HEK293 (cell line): ENCODE data around the gene GPR161.

Experiments
- CTCF ChIA-PET: fragments of 350-600 bp; formaldehyde crosslinking; extraction: SDS; loops from one replicate; lab custom pipeline; 2021; ENCODE audit warnings: antibody characterized with exemption; lab: Yijun Ruan, JAX
- POLR2A ChIA-PET: fragments of 300-600 bp; formaldehyde crosslinking; extraction: SDS; loops from one replicate; lab custom pipeline; 2020; ENCODE audit warnings: antibody characterized with exemption, inconsistent platforms; lab: Yijun Ruan, JAX
- H3K27ac ChIP-seq: fragments of 200-500 bp; sonication (Bioruptor generic); 2 replicates; pipeline ENCODE4 v1.5.1; 2014; ENCODE audit warnings: low read depth, low read length, control low read depth, inconsistent platforms; ENCODE audit errors: extremely low read depth
- H3K36me3 ChIP-seq, 2 experiments: fragments of 200-500 bp in 1 of 2; sonication (Bioruptor generic) in 1 of 2; 1 replicate in 1 of 2; 2 replicates in 1 of 2; pipeline ENCODE4 v1.5.1; 2014 to 2017; ENCODE audit warnings: inconsistent platforms in 2 of 2, low read length in 2 of 2; ENCODE audit not compliant: control insufficient read depth in 2 of 2, insufficient read depth in 1 of 2
- H3K4me1 ChIP-seq: fragments of 200-500 bp; sonication (Bioruptor generic); 2 replicates; pipeline ENCODE4 v1.5.1; 2014; ENCODE audit warnings: mild to moderate bottlenecking, low read length, inconsistent platforms; ENCODE audit not compliant: control insufficient read depth, insufficient read depth
- H3K4me3 ChIP-seq: 2 replicates; pipeline ENCODE4 v1.5.1; 2011; ENCODE audit warnings: low read depth, mild to moderate bottlenecking, control low read depth, low read length, moderate library complexity
- H3K9me3 ChIP-seq: fragments of 200-500 bp; sonication (Bioruptor generic); 2 replicates; pipeline ENCODE4 v1.5.1; 2014; ENCODE audit warnings: low read depth, low read length, inconsistent platforms; ENCODE audit not compliant: control insufficient read depth, insufficient read depth
- HOXA7 ChIP-seq: sonication (generic); formaldehyde crosslinking; IDR thresholded peaks from 2 replicates; pipeline ENCODE4 v1.8.1; 2022; ENCODE audit warnings: missing genetic modification reagents, borderline replicate concordance
- KLF8 ChIP-seq: fragments of 450-650 bp; formaldehyde crosslinking; IDR thresholded peaks from 2 replicates; pipeline ENCODE4 v1.5.1; 2016; ENCODE audit warnings: missing biosample characterization, missing genetic modification characterization
- MEIS1 ChIP-seq: sonication (generic); formaldehyde crosslinking; IDR thresholded peaks from 2 replicates; pipeline ENCODE4 v1.8.1; 2022; ENCODE audit warnings: missing genetic modification reagents, mild to moderate bottlenecking, borderline replicate concordance
- SP2 ChIP-seq: fragments of 450-650 bp; formaldehyde crosslinking; IDR thresholded peaks from 2 replicates; pipeline ENCODE4 v1.5.1; 2016; ENCODE audit warnings: missing biosample characterization, missing genetic modification characterization
- TRIM28 ChIP-seq: IDR thresholded peaks from 2 replicates; pipeline ENCODE4 v1.6.1; 2011; ENCODE audit warnings: low read length, control low read depth, borderline replicate concordance
- ZBTB7A ChIP-seq: fragments of 450-650 bp; formaldehyde crosslinking; IDR thresholded peaks from 2 replicates; pipeline ENCODE4 v1.5.1; 2016; ENCODE audit warnings: low read depth, missing biosample characterization, missing genetic modification characterization
- ZFHX2 ChIP-seq: fragments of 450-650 bp; formaldehyde crosslinking; conservative IDR thresholded peaks from 2 replicates; pipeline ENCODE4 v1.5.1; 2016; ENCODE audit warnings: missing biosample characterization, missing genetic modification characterization
- ZFP69B ChIP-seq: fragments of 450-650 bp; formaldehyde crosslinking; IDR thresholded peaks from 2 replicates; pipeline ENCODE4 v1.5.1; 2016; ENCODE audit warnings: missing biosample characterization, missing genetic modification characterization
- ZNF112 ChIP-seq: fragments of 450-650 bp; formaldehyde crosslinking; IDR thresholded peaks from 2 replicates; pipeline ENCODE4 v1.5.0; 2017; ENCODE audit warnings: missing biosample characterization, missing genetic modification characterization
- ZNF114 ChIP-seq: fragments of 450-650 bp; formaldehyde crosslinking; IDR thresholded peaks from 2 replicates; pipeline ENCODE4 v1.5.0; 2017; ENCODE audit warnings: missing biosample characterization, missing genetic modification characterization
- ZNF133 ChIP-seq: fragments of 450-650 bp; formaldehyde crosslinking; IDR thresholded peaks from 2 replicates; pipeline ENCODE4 v1.5.1; 2016; ENCODE audit warnings: missing biosample characterization, missing genetic modification characterization
- ZNF2 ChIP-seq: fragments of 450-650 bp; formaldehyde crosslinking; IDR thresholded peaks from 2 replicates; pipeline ENCODE4 v1.5.1; 2016; ENCODE audit warnings: missing biosample characterization, missing genetic modification characterization
- ZNF292 ChIP-seq: fragments of 450-650 bp; formaldehyde crosslinking; IDR thresholded peaks from 2 replicates; pipeline ENCODE4 v1.5.1; 2016; ENCODE audit warnings: low read depth, missing biosample characterization, missing genetic modification characterization, borderline replicate concordance
- ZNF391 ChIP-seq: fragments of 450-650 bp; formaldehyde crosslinking; IDR thresholded peaks from 2 replicates; pipeline ENCODE4 v1.5.1; 2016; ENCODE audit warnings: low read depth, missing biosample characterization, missing genetic modification characterization, borderline replicate concordance
- ZNF416 ChIP-seq: fragments of 450-650 bp; formaldehyde crosslinking; IDR thresholded peaks from 2 replicates; pipeline ENCODE4 v1.5.1; 2016; ENCODE audit warnings: missing biosample characterization, missing genetic modification characterization
- ZNF514 ChIP-seq: fragments of 450-650 bp; formaldehyde crosslinking; IDR thresholded peaks from 2 replicates; pipeline ENCODE4 v1.5.1; 2016; ENCODE audit warnings: missing biosample characterization, missing genetic modification characterization
- ZNF548 ChIP-seq: fragments of 450-650 bp; formaldehyde crosslinking; IDR thresholded peaks from 2 replicates; pipeline ENCODE4 v1.5.1; 2016; ENCODE audit warnings: missing biosample characterization, missing genetic modification characterization
- ZNF600 ChIP-seq: fragments of 450-650 bp; formaldehyde crosslinking; IDR thresholded peaks from 2 replicates; pipeline ENCODE4 v1.5.1; 2016; ENCODE audit warnings: missing biosample characterization, missing genetic modification characterization
- ZNF660 ChIP-seq: fragments of 450-650 bp; IDR thresholded peaks from 2 replicates; pipeline ENCODE4 v1.5.1; 2018; ENCODE audit warnings: missing biosample characterization, mild to moderate bottlenecking, missing genetic modification characterization
- ZNF776 ChIP-seq: fragments of 450-650 bp; formaldehyde crosslinking; IDR thresholded peaks from 2 replicates; pipeline ENCODE4 v1.5.0; 2017; ENCODE audit warnings: missing biosample characterization, missing genetic modification characterization, borderline replicate concordance
- TF ChIP-seq, protein P1 (sequence below): fragments of 450-650 bp; formaldehyde crosslinking; IDR thresholded peaks from 2 replicates; pipeline ENCODE4 v1.5.1; 2016; ENCODE audit warnings: missing biosample characterization, missing genetic modification characterization
- TF ChIP-seq, protein P2 (sequence below): fragments of 450-650 bp; formaldehyde crosslinking; IDR thresholded peaks from 2 replicates; pipeline ENCODE4 v1.5.1; 2017; ENCODE audit warnings: missing biosample characterization, mild to moderate bottlenecking, missing genetic modification characterization, moderate library complexity
- TF ChIP-seq, protein P3 (sequence below): fragments of 450-650 bp; formaldehyde crosslinking; IDR thresholded peaks from 2 replicates; pipeline ENCODE4 v1.5.1; 2016; ENCODE audit warnings: missing biosample characterization, missing genetic modification characterization
- TF ChIP-seq, protein P4 (sequence below): fragments of 450-650 bp; formaldehyde crosslinking; IDR thresholded peaks from 2 replicates; pipeline ENCODE4 v1.5.1; 2016; ENCODE audit warnings: missing biosample characterization, missing genetic modification characterization
- TF ChIP-seq, protein P5 (sequence below): fragments of 450-650 bp; IDR thresholded peaks from 2 replicates; pipeline ENCODE4 v1.5.1; 2018; ENCODE audit warnings: missing biosample characterization, missing genetic modification characterization

The GPR161 gene

DNA sequence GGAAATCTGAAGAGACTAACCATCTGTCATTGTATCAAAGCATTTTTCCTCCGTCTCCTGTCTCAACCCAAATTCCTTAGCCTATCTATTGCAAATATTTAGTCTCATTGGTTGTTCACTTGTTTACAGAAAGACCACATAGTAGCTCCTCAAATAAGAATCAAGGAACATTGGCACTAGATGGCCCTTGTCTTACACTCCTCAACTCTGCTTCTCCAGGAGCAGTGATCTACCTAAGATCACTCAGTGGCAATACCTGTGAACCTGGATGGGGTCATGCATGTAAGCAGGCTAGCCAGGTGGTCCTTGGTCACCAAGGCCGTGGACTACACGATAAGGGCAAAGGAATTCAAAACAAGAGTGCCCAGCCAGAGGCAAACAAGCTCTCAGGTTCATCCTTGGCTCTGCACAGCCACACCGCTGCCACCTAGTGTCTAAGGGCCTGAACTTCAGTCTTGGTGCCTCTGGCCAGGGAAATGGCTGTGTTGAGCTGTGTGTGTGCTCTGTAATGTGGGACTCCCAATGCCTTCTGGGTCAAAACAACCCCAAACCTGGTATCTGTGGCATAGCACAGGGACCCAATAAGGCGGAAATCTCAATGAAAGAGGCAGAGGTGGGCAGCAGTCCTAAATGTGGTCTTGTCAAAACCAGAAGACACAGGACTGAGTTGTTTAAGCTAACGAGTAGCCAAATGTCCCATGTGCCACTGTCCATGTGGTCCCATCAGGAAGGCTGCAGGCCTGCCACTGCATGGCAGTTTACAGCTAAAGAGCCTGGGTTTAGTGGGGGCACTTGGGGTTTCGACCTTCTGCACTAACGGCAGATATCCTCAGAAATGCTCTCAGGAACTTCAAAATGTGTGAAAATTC, 54.5 kb downstream of the GPR161 start (continued):
- TF ChIP-seq, protein P1, sequence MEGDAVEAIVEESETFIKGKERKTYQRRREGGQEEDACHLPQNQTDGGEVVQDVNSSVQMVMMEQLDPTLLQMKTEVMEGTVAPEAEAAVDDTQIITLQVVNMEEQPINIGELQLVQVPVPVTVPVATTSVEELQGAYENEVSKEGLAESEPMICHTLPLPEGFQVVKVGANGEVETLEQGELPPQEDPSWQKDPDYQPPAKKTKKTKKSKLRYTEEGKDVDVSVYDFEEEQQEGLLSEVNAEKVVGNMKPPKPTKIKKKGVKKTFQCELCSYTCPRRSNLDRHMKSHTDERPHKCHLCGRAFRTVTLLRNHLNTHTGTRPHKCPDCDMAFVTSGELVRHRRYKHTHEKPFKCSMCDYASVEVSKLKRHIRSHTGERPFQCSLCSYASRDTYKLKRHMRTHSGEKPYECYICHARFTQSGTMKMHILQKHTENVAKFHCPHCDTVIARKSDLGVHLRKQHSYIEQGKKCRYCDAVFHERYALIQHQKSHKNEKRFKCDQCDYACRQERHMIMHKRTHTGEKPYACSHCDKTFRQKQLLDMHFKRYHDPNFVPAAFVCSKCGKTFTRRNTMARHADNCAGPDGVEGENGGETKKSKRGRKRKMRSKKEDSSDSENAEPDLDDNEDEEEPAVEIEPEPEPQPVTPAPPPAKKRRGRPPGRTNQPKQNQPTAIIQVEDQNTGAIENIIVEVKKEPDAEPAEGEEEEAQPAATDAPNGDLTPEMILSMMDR (tag by site-specific recombination) = peak; percentile 76
- TF ChIP-seq ZNF600 (tag by site-specific recombination) = no peak
- TF ChIP-seq, protein P2, sequence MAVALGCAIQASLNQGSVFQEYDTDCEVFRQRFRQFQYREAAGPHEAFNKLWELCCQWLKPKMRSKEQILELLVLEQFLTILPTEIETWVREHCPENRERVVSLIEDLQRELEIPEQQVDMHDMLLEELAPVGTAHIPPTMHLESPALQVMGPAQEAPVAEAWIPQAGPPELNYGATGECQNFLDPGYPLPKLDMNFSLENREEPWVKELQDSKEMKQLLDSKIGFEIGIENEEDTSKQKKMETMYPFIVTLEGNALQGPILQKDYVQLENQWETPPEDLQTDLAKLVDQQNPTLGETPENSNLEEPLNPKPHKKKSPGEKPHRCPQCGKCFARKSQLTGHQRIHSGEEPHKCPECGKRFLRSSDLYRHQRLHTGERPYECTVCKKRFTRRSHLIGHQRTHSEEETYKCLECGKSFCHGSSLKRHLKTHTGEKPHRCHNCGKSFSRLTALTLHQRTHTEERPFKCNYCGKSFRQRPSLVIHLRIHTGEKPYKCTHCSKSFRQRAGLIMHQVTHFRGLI (tag by site-specific recombination) = 0 out of 2 replicates have a peak, but pooled peaks have one; percentile 29
- TF ChIP-seq ZNF2 (tag by site-specific recombination) = peak; percentile 99
- TF ChIP-seq ZBTB7A (tag by site-specific recombination) = no peak
- TF ChIP-seq, protein P3, sequence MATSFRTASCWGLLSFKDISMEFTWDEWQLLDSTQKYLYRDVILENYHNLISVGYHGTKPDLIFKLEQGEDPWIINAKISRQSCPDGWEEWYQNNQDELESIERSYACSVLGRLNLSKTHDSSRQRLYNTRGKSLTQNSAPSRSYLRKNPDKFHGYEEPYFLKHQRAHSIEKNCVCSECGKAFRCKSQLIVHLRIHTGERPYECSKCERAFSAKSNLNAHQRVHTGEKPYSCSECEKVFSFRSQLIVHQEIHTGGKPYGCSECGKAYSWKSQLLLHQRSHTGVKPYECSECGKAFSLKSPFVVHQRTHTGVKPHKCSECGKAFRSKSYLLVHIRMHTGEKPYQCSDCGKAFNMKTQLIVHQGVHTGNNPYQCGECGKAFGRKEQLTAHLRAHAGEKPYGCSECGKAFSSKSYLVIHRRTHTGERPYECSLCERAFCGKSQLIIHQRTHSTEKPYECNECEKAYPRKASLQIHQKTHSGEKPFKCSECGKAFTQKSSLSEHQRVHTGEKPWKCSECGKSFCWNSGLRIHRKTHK (tag by site-specific recombination) = no peak
- TF ChIP-seq, all 188 proteins: peak for 5

DNA sequence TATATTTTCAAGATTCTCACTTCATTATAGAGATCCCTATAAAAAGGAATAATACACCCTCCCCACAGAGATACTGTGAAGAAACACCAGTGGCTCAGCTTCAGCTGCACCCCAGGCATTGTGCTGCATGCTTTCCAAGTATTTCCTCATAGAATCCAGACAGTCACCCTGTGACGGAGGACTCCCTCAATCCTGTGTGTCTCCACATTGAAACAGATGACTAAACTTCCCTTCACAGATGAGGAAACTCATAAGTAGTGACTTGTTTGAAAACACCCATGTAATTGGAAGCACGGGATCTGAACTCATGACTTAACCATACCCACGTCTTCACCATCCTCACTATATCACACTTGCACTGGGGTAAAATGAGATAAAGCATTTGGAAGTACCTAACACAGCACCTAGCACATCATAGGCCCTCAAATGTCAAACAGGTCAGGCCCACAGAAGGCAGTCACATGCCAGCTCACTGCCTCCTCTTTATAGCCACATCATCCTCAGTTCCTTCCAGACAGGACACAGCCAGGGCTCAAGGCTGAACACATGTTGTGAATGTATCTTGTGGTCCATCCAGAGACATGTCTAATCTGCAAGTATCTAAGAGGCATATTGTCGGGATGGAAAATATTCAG, 55.2 kb downstream of the GPR161 start:
- Histone ChIP-seq H3K4me3 (no peak overlapping the region), H3K27ac (no peak overlapping the region), H3K9me3 (no peaks in the 10 kb centered on the region), H3K4me1 (no peaks in the 10 kb centered on the region), H3K36me3 (peaks cover 0 to 44% of the 10 kb centered on the region in 2 experiments; a peak in 1 of 3 replicates)
- CTCF ChIA-PET = interaction anchor here (0.6 to 4.2 kb wide), 41 partner anchors 10 to 517 kb away, joined by 3 to 55 read pairs (median 5); partner anchors contain the start of genes ADCY10 and MPC2
- POLR2A ChIA-PET = interaction anchor here (0.8 to 1.6 kb wide), 4 partner anchors 54 to 365 kb away, joined by 3 to 22 read pairs (median 5); partner anchors contain the start of genes DCAF6 and MPC2
- no peak for TF ChIP-seq ZNF548 (tag by site-specific recombination)
- TF ChIP-seq ZNF133 = no peak
- TF ChIP-seq ZNF391 (tag by site-specific recombination) = no peak
- TF ChIP-seq ZNF112 (tag by site-specific recombination) = no peak
- no peak for TF ChIP-seq MEIS1 (CRISPR knock-in tag)
- TF ChIP-seq ZNF114 (tag by site-specific recombination) = no peak
- TF ChIP-seq ZNF514 (tag by site-specific recombination) = no peak
- TF ChIP-seq TRIM28 = no peak
- TF ChIP-seq, protein P4, sequence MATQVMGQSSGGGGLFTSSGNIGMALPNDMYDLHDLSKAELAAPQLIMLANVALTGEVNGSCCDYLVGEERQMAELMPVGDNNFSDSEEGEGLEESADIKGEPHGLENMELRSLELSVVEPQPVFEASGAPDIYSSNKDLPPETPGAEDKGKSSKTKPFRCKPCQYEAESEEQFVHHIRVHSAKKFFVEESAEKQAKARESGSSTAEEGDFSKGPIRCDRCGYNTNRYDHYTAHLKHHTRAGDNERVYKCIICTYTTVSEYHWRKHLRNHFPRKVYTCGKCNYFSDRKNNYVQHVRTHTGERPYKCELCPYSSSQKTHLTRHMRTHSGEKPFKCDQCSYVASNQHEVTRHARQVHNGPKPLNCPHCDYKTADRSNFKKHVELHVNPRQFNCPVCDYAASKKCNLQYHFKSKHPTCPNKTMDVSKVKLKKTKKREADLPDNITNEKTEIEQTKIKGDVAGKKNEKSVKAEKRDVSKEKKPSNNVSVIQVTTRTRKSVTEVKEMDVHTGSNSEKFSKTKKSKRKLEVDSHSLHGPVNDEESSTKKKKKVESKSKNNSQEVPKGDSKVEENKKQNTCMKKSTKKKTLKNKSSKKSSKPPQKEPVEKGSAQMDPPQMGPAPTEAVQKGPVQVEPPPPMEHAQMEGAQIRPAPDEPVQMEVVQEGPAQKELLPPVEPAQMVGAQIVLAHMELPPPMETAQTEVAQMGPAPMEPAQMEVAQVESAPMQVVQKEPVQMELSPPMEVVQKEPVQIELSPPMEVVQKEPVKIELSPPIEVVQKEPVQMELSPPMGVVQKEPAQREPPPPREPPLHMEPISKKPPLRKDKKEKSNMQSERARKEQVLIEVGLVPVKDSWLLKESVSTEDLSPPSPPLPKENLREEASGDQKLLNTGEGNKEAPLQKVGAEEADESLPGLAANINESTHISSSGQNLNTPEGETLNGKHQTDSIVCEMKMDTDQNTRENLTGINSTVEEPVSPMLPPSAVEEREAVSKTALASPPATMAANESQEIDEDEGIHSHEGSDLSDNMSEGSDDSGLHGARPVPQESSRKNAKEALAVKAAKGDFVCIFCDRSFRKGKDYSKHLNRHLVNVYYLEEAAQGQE (tag by site-specific recombination) = no peak
- TF ChIP-seq ZFHX2 = no peak
- no peak for TF ChIP-seq HOXA7 (CRISPR knock-in tag)
- no peak for TF ChIP-seq ZNF416 (tag by site-specific recombination)
- TF ChIP-seq ZNF776 (tag by site-specific recombination) = no peak
- TF ChIP-seq ZNF660 = no peak
- no peak for TF ChIP-seq KLF8 (tag by site-specific recombination)
- TF ChIP-seq ZFP69B = no peak
- TF ChIP-seq, protein P5, sequence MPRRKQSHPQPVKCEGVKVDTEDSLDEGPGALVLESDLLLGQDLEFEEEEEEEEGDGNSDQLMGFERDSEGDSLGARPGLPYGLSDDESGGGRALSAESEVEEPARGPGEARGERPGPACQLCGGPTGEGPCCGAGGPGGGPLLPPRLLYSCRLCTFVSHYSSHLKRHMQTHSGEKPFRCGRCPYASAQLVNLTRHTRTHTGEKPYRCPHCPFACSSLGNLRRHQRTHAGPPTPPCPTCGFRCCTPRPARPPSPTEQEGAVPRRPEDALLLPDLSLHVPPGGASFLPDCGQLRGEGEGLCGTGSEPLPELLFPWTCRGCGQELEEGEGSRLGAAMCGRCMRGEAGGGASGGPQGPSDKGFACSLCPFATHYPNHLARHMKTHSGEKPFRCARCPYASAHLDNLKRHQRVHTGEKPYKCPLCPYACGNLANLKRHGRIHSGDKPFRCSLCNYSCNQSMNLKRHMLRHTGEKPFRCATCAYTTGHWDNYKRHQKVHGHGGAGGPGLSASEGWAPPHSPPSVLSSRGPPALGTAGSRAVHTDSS = no peak
- TF ChIP-seq SP2 (tag by site-specific recombination) = no peak
- no peak for TF ChIP-seq ZNF292 (tag by site-specific recombination)
